ENCODE data around the gene NOL9. TPM values are rescaled to one million over a fixed set of nuclear protein-coding genes. Genes with fewer than 3 reads are reported as not detected.

NOL9 gene
- total RNA-seq, 1 donor from 2014 or later: 14.2 TPM

DNA sequence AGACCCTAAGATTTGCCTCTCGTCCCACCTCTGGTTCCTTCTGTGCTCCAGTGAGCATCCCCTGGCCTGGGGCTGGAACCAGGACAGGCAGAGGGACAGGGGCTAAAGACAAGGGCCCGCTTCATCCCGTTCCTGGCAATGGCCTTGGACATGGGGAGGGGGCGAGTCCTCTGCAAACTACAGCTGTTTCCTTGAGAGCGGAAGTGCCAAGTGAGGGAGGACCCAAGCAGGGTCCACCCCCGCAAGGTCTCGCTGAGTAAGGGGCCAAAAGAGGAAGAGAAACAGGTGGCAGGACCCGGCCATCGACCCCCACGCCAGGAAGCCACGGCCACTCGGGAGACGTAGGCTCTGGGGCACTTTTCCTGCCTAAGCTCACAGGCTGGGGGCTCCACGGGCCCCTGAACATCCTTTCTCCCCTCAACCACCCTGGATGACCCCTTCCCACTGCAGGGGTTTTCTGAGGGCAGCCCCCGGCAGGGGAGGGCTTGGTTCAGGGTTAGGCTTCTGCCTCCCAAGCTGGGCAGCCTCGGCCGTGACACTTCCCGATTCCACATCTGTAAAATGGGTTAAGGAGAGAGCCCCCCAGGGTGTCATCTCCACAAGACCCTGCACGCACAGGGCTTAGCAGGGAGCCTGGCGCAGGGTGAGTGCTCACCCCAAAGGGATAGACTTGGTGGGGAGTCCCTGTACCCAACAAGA is 44.9 kb downstream of the NOL9 start:
- H3K27me3 ChIP-seq (ENCODE audit: control insufficient read depth, insufficient read depth, low read length): peaks cover 2% of the 10 kb centered on the region
- DNase-seq (ENCODE audit: low read depth) (no peak), FAIRE-seq (no peak)
- H3K4me3 ChIP-seq (ENCODE audit: low read depth, low read length): no peak overlapping the region
- TF ChIP-seq, protein P1, sequence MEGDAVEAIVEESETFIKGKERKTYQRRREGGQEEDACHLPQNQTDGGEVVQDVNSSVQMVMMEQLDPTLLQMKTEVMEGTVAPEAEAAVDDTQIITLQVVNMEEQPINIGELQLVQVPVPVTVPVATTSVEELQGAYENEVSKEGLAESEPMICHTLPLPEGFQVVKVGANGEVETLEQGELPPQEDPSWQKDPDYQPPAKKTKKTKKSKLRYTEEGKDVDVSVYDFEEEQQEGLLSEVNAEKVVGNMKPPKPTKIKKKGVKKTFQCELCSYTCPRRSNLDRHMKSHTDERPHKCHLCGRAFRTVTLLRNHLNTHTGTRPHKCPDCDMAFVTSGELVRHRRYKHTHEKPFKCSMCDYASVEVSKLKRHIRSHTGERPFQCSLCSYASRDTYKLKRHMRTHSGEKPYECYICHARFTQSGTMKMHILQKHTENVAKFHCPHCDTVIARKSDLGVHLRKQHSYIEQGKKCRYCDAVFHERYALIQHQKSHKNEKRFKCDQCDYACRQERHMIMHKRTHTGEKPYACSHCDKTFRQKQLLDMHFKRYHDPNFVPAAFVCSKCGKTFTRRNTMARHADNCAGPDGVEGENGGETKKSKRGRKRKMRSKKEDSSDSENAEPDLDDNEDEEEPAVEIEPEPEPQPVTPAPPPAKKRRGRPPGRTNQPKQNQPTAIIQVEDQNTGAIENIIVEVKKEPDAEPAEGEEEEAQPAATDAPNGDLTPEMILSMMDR (IDR thresholded peaks at IDR 0.05; ENCODE audit: insufficient read depth, low read length, severe bottlenecking): no peak
- no peaks in the 10 kb centered on the region for H3K36me3 ChIP-seq (ENCODE audit: control insufficient read depth, insufficient read depth, low read length)

DNA sequence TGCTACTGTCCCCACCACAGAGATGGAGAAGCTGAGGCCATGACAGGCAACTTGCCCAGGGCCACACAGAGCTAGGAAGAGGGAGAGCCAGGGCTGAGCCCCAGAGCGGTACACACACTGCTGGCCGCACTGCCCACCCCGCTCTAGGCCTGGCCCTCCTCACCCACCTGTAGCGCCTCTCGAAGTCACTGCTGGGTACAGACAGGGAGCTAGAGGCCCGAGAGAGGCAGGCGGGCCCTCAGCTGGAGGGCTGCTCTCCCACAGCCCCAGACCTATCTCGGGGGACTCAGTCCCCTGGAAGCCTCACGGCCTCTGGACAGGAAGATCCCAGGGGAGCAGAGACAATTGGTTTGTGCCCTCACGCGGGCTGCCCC is 45.5 kb downstream of the NOL9 start:
- no peak for DNase-seq (ENCODE audit: low read depth)
- TF ChIP-seq, protein P1 (IDR thresholded peaks at IDR 0.05; ENCODE audit: insufficient read depth, low read length, severe bottlenecking): no peak
- no peak for FAIRE-seq
- no peaks in the 10 kb centered on the region for H3K36me3 ChIP-seq (ENCODE audit: control insufficient read depth, insufficient read depth, low read length)
- peaks cover 2% of the 10 kb centered on the region for H3K27me3 ChIP-seq (ENCODE audit: control insufficient read depth, insufficient read depth, low read length)
- H3K4me3 ChIP-seq (ENCODE audit: low read depth, low read length): no peak overlapping the region

DNA sequence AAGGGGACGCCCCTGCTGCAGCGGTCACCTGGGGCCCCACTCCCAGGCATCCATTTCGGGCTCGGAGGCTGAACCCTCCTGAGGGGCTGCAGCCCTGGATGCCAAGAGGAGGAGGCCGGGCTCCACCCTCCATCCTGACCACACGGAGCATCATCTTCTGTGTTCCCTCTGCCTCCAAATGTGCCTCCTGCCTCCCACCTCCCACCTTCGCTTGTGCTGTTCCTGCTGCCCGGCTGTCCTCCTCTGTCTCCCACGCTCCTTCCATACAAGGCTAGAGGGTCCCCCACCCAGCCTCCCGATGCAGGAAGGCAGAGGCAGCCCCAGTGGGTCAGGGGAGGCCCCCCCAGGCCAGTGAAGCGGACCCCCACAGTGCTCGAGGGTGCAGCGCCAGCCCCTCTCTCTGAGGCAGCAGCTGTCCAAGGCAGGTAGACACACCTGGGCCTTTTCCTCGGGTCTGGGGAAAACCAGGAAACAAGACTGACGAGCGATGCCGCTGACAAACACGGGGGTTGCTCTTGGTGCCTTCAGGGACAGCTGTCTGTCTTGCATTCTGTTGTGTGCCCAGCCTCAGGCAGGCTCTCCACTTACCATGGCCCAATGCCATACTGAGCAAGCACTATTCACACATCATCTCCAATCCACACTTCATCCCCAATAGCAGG is 46.0 kb downstream of the NOL9 start:
- no peak overlapping the region for H3K4me3 ChIP-seq (ENCODE audit: low read depth, low read length)
- TF ChIP-seq, protein P1 (IDR thresholded peaks at IDR 0.05; ENCODE audit: insufficient read depth, low read length, severe bottlenecking): no peak
- no peak for DNase-seq (ENCODE audit: low read depth)
- H3K27me3 ChIP-seq (ENCODE audit: control insufficient read depth, insufficient read depth, low read length): peaks cover 2% of the 10 kb centered on the region
- H3K36me3 ChIP-seq (ENCODE audit: control insufficient read depth, insufficient read depth, low read length): no peaks in the 10 kb centered on the region
- no peak for FAIRE-seq

DNA sequence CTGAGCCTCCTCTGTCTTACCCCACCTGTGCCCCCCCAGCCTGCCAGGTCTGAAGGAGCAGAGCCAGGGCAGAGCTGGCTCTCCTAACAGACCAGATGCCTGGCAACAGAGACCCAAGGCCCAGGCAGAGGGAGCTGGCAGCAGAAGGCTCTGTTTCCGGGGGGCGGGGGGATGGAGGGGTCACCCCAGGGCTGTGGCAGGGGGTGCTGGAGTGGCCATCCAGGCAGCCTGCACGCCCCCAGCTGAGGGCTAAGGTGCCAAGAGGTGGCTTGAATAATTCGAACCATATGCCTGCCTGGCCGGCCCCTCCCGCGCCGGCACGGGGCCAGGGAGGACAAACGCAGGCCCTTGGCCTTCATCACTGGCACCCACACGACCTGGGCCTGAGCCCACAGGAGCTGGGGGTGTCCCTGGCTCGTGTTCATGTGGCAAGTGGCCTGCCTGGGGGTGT is 46.8 kb downstream of the NOL9 start:
- no peak overlapping the region for H3K4me3 ChIP-seq (ENCODE audit: low read depth, low read length)
- H3K27me3 ChIP-seq (ENCODE audit: control insufficient read depth, insufficient read depth, low read length): peaks cover 2% of the 10 kb centered on the region
- DNase-seq (ENCODE audit: low read depth) (no peak), FAIRE-seq (no peak)
- no peaks in the 10 kb centered on the region for H3K36me3 ChIP-seq (ENCODE audit: control insufficient read depth, insufficient read depth, low read length)
- TF ChIP-seq, protein P1 (IDR thresholded peaks at IDR 0.05; ENCODE audit: insufficient read depth, low read length, severe bottlenecking): no peak

DNA sequence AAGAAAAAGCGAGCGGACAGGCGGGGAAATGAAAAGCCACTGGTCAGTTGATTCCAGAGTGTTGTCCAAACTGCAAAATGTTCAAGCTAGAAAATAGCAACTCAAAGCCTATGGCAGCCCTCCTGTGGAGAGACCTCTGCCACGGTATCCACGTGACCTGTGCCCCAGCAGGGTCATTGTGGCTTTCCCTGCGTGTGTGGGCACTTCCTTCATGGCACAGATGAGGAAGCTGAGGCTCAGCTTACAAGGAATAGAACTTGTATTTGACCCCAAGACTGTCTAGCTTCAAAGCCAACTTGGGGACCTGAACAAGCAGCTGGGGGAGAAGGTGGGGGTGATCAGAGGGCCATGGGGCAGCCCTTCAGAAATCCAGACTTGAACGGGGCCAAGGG is 47.3 kb downstream of the NOL9 start:
- Histone ChIP-seq H3K27me3 (ENCODE audit: control insufficient read depth, insufficient read depth, low read length) (peaks cover 2% of the 10 kb centered on the region), H3K4me3 (ENCODE audit: low read depth, low read length) (no peak overlapping the region), H3K36me3 (ENCODE audit: control insufficient read depth, insufficient read depth, low read length) (no peaks in the 10 kb centered on the region)
- TF ChIP-seq, protein P1 (IDR thresholded peaks at IDR 0.05; ENCODE audit: insufficient read depth, low read length, severe bottlenecking): no peak
- no peak for DNase-seq (ENCODE audit: low read depth)
- FAIRE-seq: no peak

Measured in bronchial epithelial cell (primary cell).